Measurements from ENCODE around the gene CD1B. TPM values are rescaled to one million over a fixed set of nuclear protein-coding genes. Genes with fewer than 3 reads are reported as not detected.

The CD1B gene
- total RNA-seq, 1 experiment from 2014 or later: not detected

- DNase-seq (ENCODE audit: low read depth, low spot score) (no peak), ATAC-seq (no peak)
- TF ChIP-seq POLR2AphosphoS5 (IDR thresholded peaks at IDR 0.05; ENCODE audit: low read depth, low read length) (no peak), CTCF (IDR thresholded peaks at IDR 0.05) (no peak), SIN3A (IDR thresholded peaks at IDR 0.05; ENCODE audit: borderline replicate concordance, insufficient read depth, low read depth, low read length) (no peak), REST (IDR thresholded peaks at IDR 0.05; ENCODE audit: insufficient read depth in 1 of 2, low read depth in 2 of 2, low read length in 1 of 2) (no peak), TCF7L2 (IDR thresholded peaks at IDR 0.05; ENCODE audit: low read depth, low read length) (no peak)
- Histone ChIP-seq H3K36me3 (ENCODE audit: control insufficient read depth, insufficient read depth, low read length) (no peaks in the 10 kb centered on the region), H3K4me1 (ENCODE audit: control insufficient read depth, insufficient read depth, low read length) (no peaks in the 10 kb centered on the region), H3K9me3 (ENCODE audit: control insufficient read depth, insufficient read depth, low read depth, low read length) (no peaks in the 10 kb centered on the region), H3K27ac (ENCODE audit: low read length) (no peak overlapping the region), H3K4me3 (ENCODE audit: low read depth in 2 of 2, low read length in 2 of 2) (no peak overlapping the region), H3K27me3 (ENCODE audit: control insufficient read depth, insufficient read depth, low read length) (no peaks in the 10 kb centered on the region)
- ChIA-PET CTCF (interaction anchor here (1.3 kb wide), 1 partner anchor 127 kb away, joined by 8 read pairs; no protein-coding TSS in a partner anchor), POLR2A (no interaction called here)
- BruUV-seq (replicated peaks): no TSS peak
- in situ Hi-C loops (cut with HindIII; ENCODE audit: low pct_unique_long_range_greater_than_20kb, low sequenced_read_pairs): no loop called here
- intact Hi-C loops (cut with micrococcal nuclease; ENCODE audit: unreplicated experiment): no loop called here
Measured at GRCh38 chr1:158330391-158331105, 783 bp downstream of the CD1B start.

- ATAC-seq (no peak; the same call in 1 of the 2 replicates), DNase-seq (ENCODE audit: low read depth, low spot score) (no peak)
- ChIA-PET POLR2A (interaction anchor here (0.5 kb wide), 1 partner anchor 165 kb away, joined by 9 read pairs; no protein-coding TSS in a partner anchor), CTCF (interaction anchor here (1.3 kb wide), 1 partner anchor 126 kb away, joined by 8 read pairs; no protein-coding TSS in a partner anchor)
- Histone ChIP-seq H3K27ac (ENCODE audit: low read length) (no peak overlapping the region), H3K4me1 (ENCODE audit: control insufficient read depth, insufficient read depth, low read length) (no peaks in the 10 kb centered on the region), H3K36me3 (ENCODE audit: control insufficient read depth, insufficient read depth, low read length) (no peaks in the 10 kb centered on the region), H3K4me3 (ENCODE audit: low read depth in 2 of 2, low read length in 2 of 2) (no peak overlapping the region), H3K27me3 (ENCODE audit: control insufficient read depth, insufficient read depth, low read length) (no peaks in the 10 kb centered on the region), H3K9me3 (ENCODE audit: control insufficient read depth, insufficient read depth, low read depth, low read length) (no peaks in the 10 kb centered on the region)
- TF ChIP-seq SIN3A (IDR thresholded peaks at IDR 0.05; ENCODE audit: borderline replicate concordance, insufficient read depth, low read depth, low read length) (no peak), CTCF (IDR thresholded peaks at IDR 0.05) (peak; percentile 53)
- in situ Hi-C loops (cut with HindIII; ENCODE audit: low pct_unique_long_range_greater_than_20kb, low sequenced_read_pairs): no loop called here
- BruUV-seq (replicated peaks): no TSS peak
- intact Hi-C loops (cut with micrococcal nuclease; ENCODE audit: unreplicated experiment): loop anchor here (10.0 kb wide), 1 partner anchor 125 kb away; no protein-coding TSS in a partner anchor
Measured at GRCh38 chr1:158329733-158330132, 1.6 kb downstream of the CD1B start.

Measured in Panc1 (cell line).